ENCODE results near the gene FGF13.

The FGF13 gene

DNA sequence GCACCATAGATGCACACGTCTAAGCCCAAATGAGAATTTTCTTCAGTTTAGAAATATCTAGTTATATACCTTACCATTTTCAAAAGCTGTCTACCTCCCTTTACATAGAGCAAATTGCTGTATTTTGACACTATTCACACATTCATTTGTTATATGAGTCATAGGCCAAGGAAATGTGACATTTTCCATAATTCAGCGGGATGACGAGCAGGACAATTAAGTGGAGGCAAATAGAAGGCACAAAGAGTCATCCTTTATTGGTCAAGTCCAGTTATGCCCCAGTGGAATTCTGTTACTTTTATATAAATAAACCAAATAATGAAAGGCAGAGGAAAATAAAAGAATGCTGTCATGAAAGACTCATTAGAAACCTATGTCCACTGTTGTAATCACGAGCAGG is 27.9 kb downstream of the FGF13 start:
- TF ChIP-seq, protein P1, sequence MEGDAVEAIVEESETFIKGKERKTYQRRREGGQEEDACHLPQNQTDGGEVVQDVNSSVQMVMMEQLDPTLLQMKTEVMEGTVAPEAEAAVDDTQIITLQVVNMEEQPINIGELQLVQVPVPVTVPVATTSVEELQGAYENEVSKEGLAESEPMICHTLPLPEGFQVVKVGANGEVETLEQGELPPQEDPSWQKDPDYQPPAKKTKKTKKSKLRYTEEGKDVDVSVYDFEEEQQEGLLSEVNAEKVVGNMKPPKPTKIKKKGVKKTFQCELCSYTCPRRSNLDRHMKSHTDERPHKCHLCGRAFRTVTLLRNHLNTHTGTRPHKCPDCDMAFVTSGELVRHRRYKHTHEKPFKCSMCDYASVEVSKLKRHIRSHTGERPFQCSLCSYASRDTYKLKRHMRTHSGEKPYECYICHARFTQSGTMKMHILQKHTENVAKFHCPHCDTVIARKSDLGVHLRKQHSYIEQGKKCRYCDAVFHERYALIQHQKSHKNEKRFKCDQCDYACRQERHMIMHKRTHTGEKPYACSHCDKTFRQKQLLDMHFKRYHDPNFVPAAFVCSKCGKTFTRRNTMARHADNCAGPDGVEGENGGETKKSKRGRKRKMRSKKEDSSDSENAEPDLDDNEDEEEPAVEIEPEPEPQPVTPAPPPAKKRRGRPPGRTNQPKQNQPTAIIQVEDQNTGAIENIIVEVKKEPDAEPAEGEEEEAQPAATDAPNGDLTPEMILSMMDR (IDR thresholded peaks at IDR 0.05; ENCODE audit: low read depth, low read length, missing control alignments) = no peak
- no peak overlapping the region for H3K4me3 ChIP-seq (ENCODE audit: low read depth, low read length)
- DNase-seq (ENCODE audit: low read depth) = no peak

DNA sequence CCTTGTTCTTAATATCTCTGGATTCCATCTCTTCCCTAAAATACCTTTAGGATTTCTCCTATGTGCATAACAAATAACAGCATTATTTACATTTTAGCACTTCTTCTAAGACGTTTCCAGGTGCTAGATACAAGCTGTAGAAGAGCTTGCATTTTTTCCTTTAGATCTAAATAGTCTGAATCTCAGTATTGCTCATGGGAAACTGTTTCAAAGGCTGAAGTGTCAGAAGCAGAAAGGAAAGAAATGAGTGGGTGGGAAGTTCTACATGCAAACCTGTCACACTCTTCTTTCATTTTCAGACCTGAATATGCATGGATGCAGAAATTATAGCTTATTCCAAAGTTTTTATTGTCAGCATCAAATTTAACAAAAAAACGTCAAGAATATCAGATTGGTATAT is 41.8 kb downstream of the FGF13 start:
- DNase-seq (ENCODE audit: low read depth) = no peak
- TF ChIP-seq, protein P1 (IDR thresholded peaks at IDR 0.05; ENCODE audit: low read depth, low read length, missing control alignments) = no peak
- H3K4me3 ChIP-seq (ENCODE audit: low read depth, low read length) = no peak overlapping the region

DNA sequence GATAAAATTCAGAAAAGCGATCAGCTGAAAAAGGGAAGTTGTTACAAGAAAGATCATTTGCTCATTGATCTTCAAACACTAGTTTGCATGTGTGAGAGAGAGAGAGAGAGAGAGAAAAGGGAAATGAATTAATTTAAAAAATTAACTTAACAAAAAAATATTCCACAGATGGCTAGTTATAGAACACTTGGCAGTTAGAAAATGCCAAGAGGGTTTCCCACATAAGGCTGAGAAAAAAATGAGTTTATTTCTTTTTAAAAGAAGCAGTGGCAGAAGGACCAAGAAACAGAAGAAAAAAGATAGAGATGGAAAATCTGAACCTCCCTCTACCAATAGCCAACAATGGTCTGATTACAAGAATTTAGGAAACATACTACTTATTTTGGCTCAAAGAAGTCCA is 47.1 kb downstream of the FGF13 start:
- no peak for DNase-seq (ENCODE audit: low read depth)
- TF ChIP-seq, protein P1 (IDR thresholded peaks at IDR 0.05; ENCODE audit: low read depth, low read length, missing control alignments) = no peak
- no peak overlapping the region for H3K4me3 ChIP-seq (ENCODE audit: low read depth, low read length)

DNA sequence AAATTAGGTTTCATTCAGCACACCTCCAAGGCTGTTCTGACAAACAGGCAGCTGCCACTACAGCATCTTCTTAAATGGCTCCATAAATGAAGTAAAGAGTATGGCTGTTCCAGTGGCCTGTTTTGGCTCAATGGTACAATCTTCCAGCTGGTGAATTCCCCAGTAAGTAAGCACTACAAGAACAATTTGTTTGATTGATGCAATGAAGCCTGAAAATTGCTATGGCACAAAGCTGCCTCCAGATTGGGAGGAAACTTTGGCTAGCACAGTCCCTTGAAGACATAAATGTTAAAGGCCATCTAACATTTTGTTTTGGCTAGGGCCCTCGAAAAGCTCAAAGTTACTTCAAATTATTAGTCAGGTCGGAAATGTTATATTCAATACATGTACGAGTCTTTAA is 47.5 kb downstream of the FGF13 start:
- TF ChIP-seq, protein P1 (IDR thresholded peaks at IDR 0.05; ENCODE audit: low read depth, low read length, missing control alignments) = no peak
- H3K4me3 ChIP-seq (ENCODE audit: low read depth, low read length) = no peak overlapping the region
- DNase-seq (ENCODE audit: low read depth) = no peak

DNA sequence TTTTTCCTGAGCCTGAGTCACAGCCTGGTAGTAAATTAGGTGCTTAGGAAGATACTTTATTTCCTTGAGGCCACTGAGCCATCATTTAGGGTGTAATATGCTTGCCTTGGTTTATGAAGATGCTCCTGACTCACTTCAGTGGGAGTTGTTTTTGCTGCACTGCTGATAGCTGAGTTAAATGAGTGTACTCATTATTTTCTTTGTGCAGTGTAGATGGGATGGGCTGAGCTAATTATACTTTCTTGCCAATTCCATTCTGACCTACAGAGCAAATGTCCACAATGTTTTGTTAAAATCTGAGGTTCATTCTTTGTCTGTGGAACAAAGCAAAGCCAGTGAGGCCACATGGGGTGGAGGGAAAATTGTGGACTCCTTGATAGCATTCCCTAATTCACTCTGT is 60.0 kb downstream of the FGF13 start:
- no peak overlapping the region for H3K4me3 ChIP-seq (ENCODE audit: low read depth, low read length)
- TF ChIP-seq, protein P1 (IDR thresholded peaks at IDR 0.05; ENCODE audit: low read depth, low read length, missing control alignments) = no peak
- DNase-seq (ENCODE audit: low read depth) = no peak

DNA sequence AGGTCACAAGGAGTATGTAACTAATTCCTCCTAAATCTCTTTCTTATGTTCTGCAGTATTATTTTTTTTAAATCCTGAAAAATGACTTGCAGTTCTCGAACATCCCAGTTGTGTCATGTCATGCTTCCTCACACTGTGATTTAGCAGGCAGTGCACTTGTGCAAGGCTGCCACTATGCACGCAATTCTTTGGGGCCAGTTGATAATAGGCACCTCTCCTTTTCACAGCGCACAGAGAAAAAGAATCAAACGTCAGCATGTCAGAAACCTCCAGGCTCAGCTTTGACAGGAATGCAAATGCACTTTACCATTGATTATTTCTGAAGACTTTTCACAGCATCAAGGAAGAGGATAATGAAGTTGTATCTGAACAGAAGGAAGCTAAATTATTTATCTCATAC is 62.9 kb downstream of the FGF13 start:
- DNase-seq (ENCODE audit: low read depth) = no peak
- TF ChIP-seq, protein P1 (IDR thresholded peaks at IDR 0.05; ENCODE audit: low read depth, low read length, missing control alignments) = no peak
- H3K4me3 ChIP-seq (ENCODE audit: low read depth, low read length) = no peak overlapping the region

DNA sequence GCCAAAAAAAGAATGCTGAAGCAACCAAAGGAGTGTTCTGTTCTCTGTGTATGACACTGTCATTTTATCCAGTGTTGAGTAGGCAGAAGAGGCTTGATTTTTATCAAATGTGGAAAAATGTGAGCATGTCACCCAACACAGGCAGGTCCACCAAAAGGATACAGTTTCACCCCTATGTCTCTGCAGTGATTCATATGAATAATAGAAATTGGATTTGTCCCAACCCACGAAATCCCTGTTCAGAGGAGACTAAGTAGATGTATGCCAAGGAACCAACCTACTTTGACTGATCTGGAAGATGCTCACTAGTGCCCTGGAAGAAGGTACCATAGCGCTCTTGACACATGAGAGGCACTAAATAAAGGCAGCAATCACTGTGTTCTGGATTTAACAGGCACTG is 72.5 kb downstream of the FGF13 start:
- no peak for DNase-seq (ENCODE audit: low read depth)
- no peak overlapping the region for H3K4me3 ChIP-seq (ENCODE audit: low read depth, low read length)

More for the DNA sequence above, 72.5 kb downstream of the FGF13 start:
- TF ChIP-seq, protein P1 (IDR thresholded peaks at IDR 0.05; ENCODE audit: low read depth, low read length, missing control alignments) = no peak

Measured in GM12864 (cell line).